ENCODE measurements around the gene PRSS22. TPM values are rescaled to one million over a fixed set of nuclear protein-coding genes. Genes with fewer than 3 reads are reported as not detected.

PRSS22 gene
- total and polyA plus RNA-seq, 2 donors (not counting 1 experiment from before 2014, with no cell fraction given): not detected

DNA sequence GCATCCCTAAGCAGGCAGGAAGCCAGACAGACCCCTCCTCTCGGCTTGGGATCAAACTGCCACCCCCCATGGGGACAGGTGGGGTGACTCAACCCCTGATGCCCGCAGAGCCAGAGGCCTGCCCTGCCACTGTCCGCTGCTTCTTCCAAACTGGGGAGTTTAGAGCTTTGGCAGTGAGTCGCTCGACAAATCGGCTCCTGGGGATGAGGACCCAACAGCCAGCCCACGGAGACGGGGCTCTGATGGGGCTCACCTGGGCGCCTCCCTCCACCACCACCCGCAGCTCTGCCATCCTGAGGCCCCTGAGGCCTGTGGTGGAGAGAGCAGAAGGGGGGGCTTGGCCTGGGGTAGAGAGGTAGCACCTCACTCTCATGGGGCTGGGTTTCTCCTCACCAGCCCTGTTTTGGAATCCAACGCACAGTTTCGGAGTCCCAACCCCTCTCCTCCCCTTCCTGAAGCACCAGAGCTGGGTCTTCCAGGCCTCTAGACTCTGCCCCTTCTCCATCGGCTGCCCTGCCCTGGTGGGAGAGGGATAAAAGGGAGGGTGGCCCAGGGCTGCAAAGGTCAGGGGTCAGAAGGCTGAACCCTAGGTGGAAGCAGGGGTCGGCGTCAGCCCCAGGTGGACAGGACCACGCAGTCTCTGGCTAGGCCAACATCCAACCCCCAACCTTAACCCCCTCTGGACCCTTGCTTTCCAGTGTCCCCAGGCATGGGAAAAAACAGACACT is 5.8 kb downstream of the PRSS22 start:
- H3K4me3 ChIP-seq (ENCODE audit: control extremely low read depth in 1 of 5, extremely low read depth in 1 of 5, insufficient read depth in 1 of 5, low read depth in 2 of 5, low read length in 4 of 5): no peak overlapping the region
- ATAC-seq (ENCODE audit: low read depth) (no peak), DNase-seq (no peak)
- H3K79me2 ChIP-seq (ENCODE audit: control insufficient read depth, insufficient read depth, low read length): no peaks in the 10 kb centered on the region
- WGBS (ENCODE audit: insufficient coverage): 87% methylated on average over 6 of the region's 16 CpGs
- Mint-ChIP-seq H3K27ac (no peak overlapping the region), H3K9me3 (ENCODE audit: insufficient read depth) (peaks cover 6% of the 10 kb centered on the region), H3K4me1 (no peaks in the 10 kb centered on the region), H3K27me3 (peaks cover 23% of the 10 kb centered on the region), H3K4me3 (no peak overlapping the region)
- peaks cover 0 to 46% (median 12%) of the 10 kb centered on the region in 3 donors for H3K9me3 ChIP-seq (ENCODE audit: control extremely low read depth in 1 of 3, control insufficient read depth in 2 of 3, insufficient read depth in 1 of 3, low read length in 2 of 3)
- ChIA-PET POLR2A (no interaction called here), CTCF (no interaction called here)
- no peak overlapping the region for H2AFZ ChIP-seq (ENCODE audit: insufficient read depth, low read depth, low read length, poor library complexity, severe bottlenecking)
- no peak for TF ChIP-seq EZH2 (IDR thresholded peaks at IDR 0.05; ENCODE audit: borderline replicate concordance, insufficient read depth, low read depth, low read length, poor library complexity, severe bottlenecking)
- TF ChIP-seq, protein P1, sequence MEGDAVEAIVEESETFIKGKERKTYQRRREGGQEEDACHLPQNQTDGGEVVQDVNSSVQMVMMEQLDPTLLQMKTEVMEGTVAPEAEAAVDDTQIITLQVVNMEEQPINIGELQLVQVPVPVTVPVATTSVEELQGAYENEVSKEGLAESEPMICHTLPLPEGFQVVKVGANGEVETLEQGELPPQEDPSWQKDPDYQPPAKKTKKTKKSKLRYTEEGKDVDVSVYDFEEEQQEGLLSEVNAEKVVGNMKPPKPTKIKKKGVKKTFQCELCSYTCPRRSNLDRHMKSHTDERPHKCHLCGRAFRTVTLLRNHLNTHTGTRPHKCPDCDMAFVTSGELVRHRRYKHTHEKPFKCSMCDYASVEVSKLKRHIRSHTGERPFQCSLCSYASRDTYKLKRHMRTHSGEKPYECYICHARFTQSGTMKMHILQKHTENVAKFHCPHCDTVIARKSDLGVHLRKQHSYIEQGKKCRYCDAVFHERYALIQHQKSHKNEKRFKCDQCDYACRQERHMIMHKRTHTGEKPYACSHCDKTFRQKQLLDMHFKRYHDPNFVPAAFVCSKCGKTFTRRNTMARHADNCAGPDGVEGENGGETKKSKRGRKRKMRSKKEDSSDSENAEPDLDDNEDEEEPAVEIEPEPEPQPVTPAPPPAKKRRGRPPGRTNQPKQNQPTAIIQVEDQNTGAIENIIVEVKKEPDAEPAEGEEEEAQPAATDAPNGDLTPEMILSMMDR (IDR thresholded peaks at IDR 0.05): no peak
- H3K27ac ChIP-seq (ENCODE audit: low read length in 2 of 2): no peak overlapping the region
- H3K36me3 ChIP-seq (replicated peaks in 1 of 2; ENCODE audit: control extremely low read depth in 1 of 2, control insufficient read depth in 1 of 2, extremely low read depth in 1 of 2, insufficient read depth in 2 of 2, low read length in 1 of 2): no peaks in the 10 kb centered on the region
- no peak overlapping the region for H3K4me2 ChIP-seq (replicated peaks; ENCODE audit: low read depth, low read length, poor library complexity, severe bottlenecking)
- no peaks in the 10 kb centered on the region for H3K4me1 ChIP-seq (ENCODE audit: control insufficient read depth in 2 of 2, insufficient read depth in 2 of 2, low read length in 2 of 2)
- no peaks in the 10 kb centered on the region for H4K20me1 ChIP-seq (ENCODE audit: control insufficient read depth, insufficient read depth, low read length, poor library complexity, severe bottlenecking)
- H3K27me3 ChIP-seq (replicated peaks in 1 of 4; ENCODE audit: control extremely low read depth in 1 of 4, control insufficient read depth in 3 of 4, insufficient read depth in 4 of 4, low read length in 3 of 4): peaks cover 0 to 28% (median 4%) of the 10 kb centered on the region in 4 experiments
- intact Hi-C loops (cut with micrococcal nuclease): no loop called here
- no peak overlapping the region for H3K9ac ChIP-seq (ENCODE audit: low read length)

DNA sequence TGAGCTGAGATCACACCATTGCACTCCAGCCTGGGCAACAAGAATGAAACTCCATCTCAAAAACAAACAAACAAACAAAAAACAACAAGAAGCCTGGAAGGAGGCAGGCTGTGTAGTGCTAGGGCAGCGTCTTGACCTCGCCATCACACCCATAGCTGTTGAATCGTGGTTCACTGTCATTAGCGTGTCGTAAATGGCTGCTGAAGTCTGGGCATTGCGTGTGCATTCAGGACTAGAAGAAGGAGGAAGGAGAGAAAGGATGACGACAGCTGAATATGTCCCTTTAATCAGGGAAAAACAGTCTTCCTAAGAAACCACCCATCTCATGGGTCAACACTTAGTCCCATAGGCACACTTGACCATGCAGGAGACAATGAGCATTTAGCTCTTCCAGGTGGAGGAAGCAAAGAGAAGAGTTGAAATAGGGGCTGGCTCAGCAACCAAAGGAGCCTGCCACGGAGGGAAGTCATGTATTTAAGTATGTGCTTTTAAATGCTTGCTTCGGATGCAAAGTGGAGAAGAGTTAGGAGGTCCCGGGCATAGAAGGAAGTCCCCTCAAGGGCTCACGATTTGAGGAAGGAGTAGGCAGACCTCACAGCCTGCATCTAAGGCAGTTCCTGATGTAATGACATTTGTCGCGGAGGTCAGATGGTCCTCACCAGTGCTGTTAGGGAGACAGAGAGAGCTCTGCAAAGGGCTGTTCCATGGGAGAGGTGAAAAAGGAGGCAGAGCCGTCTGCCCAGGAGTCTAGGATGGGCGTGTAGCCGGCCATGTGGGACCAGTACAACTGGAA is 8.8 kb downstream of the PRSS22 start:
- H2AFZ ChIP-seq (ENCODE audit: insufficient read depth, low read depth, low read length, poor library complexity, severe bottlenecking): no peak overlapping the region
- peaks cover 0 to 16% (median 2%) of the 10 kb centered on the region in 4 experiments for H3K27me3 ChIP-seq (replicated peaks in 1 of 4; ENCODE audit: control extremely low read depth in 1 of 4, control insufficient read depth in 3 of 4, insufficient read depth in 4 of 4, low read length in 3 of 4)
- Mint-ChIP-seq H3K27me3 (peaks cover 29% of the 10 kb centered on the region), H3K4me1 (no peaks in the 10 kb centered on the region), H3K27ac (no peak overlapping the region), H3K4me3 (no peak overlapping the region), H3K9me3 (ENCODE audit: insufficient read depth) (peaks cover 2% of the 10 kb centered on the region)
- intact Hi-C loops (cut with micrococcal nuclease): no loop called here
- no peak overlapping the region for H3K9ac ChIP-seq (ENCODE audit: low read length)
- no peak overlapping the region for H3K27ac ChIP-seq (ENCODE audit: low read length in 2 of 2)
- ChIA-PET CTCF (no interaction called here), POLR2A (no interaction called here)
- H3K79me2 ChIP-seq (ENCODE audit: control insufficient read depth, insufficient read depth, low read length): no peaks in the 10 kb centered on the region
- no peak for TF ChIP-seq EZH2 (IDR thresholded peaks at IDR 0.05; ENCODE audit: borderline replicate concordance, insufficient read depth, low read depth, low read length, poor library complexity, severe bottlenecking)
- TF ChIP-seq, protein P1 (IDR thresholded peaks at IDR 0.05): no peak
- H4K20me1 ChIP-seq (ENCODE audit: control insufficient read depth, insufficient read depth, low read length, poor library complexity, severe bottlenecking): no peaks in the 10 kb centered on the region
- WGBS (ENCODE audit: insufficient coverage): 64% methylated on average over 14 of the region's 16 CpGs
- H3K4me1 ChIP-seq (ENCODE audit: control insufficient read depth in 2 of 2, insufficient read depth in 2 of 2, low read length in 2 of 2): no peaks in the 10 kb centered on the region
- DNase-seq (no peak), ATAC-seq (ENCODE audit: low read depth) (no peak)
- H3K36me3 ChIP-seq (replicated peaks in 1 of 2; ENCODE audit: control extremely low read depth in 1 of 2, control insufficient read depth in 1 of 2, extremely low read depth in 1 of 2, insufficient read depth in 2 of 2, low read length in 1 of 2): no peaks in the 10 kb centered on the region
- no peak overlapping the region for H3K4me2 ChIP-seq (replicated peaks; ENCODE audit: low read depth, low read length, poor library complexity, severe bottlenecking)
- H3K4me3 ChIP-seq (ENCODE audit: control extremely low read depth in 1 of 5, extremely low read depth in 1 of 5, insufficient read depth in 1 of 5, low read depth in 2 of 5, low read length in 4 of 5): no peak overlapping the region
- H3K9me3 ChIP-seq (ENCODE audit: control extremely low read depth in 1 of 3, control insufficient read depth in 2 of 3, insufficient read depth in 1 of 3, low read length in 2 of 3): peaks cover 0 to 24% (median 4%) of the 10 kb centered on the region in 3 donors

Measured in B cell (primary cell).